Testis (tissue), 2 donors: ENCODE measurements around the gene DGUOK.

Experiments
- CTCF ChIP-seq, 3 experiments: fragments of 450-650 bp in 2 of 3; fragments of 200-600 bp in 1 of 3; sonication (generic) in 1 of 3; IDR thresholded peaks; one replicate each; pipeline ENCODE4 v1.5.1; 2016 to 2019; ENCODE audit warnings: antibody characterized with exemption in 3 of 3, mild to moderate bottlenecking in 2 of 3, moderate library complexity in 1 of 3
- POLR2A ChIP-seq: fragments of 450-650 bp; IDR thresholded peaks from one replicate; pipeline ENCODE4 v1.6.1; 2017; ENCODE audit warnings: antibody characterized with exemption, mild to moderate bottlenecking, moderate library complexity

GRCh38 chr2:73944714-73945113, 18.0 kb downstream of the DGUOK start:
- TF ChIP-seq CTCF (IDR thresholded peaks at IDR 0.05), result no peak
- no peak for TF ChIP-seq POLR2A
